Measurements from ENCODE around the gene MEI1. TPM values are rescaled to one million over a fixed set of nuclear protein-coding genes. Genes with fewer than 3 reads are reported as not detected.
"Not testable (repeated sequence)": the region's sequence is repeated elsewhere in the genome, so short reads cannot be mapped to it uniquely, and the experiment has no call there.

Gene MEI1
- total RNA-seq, 2 experiments from 2014 or later = 27.7 to 28.4 TPM

GRCh38 chr22:41668971-41669911 lies 30.1 kb upstream of the MEI1 start:
- DNase-seq (no peak), ATAC-seq (no peak)
- TF ChIP-seq CTCF (IDR thresholded peaks at IDR 0.05) = no peak
- Mint-ChIP-seq H3K4me3 (no peak overlapping the region), H3K4me1 (ENCODE audit: low read depth) (peaks cover 11% of the 10 kb centered on the region), H3K36me3 (ENCODE audit: low read depth) (peaks cover 27% of the 10 kb centered on the region), H3K27me3 (no peaks in the 10 kb centered on the region), H3K9me3 (no peaks in the 10 kb centered on the region), H3K27ac (peak overlapping the region; percentile 42)
- ChIA-PET CTCF (interaction anchor here (5.5 kb wide), 1 partner anchor 14 kb away, joined by 66 read pairs; no protein-coding TSS in a partner anchor), POLR2A (interaction anchor here (1.0 kb wide), 1 partner anchor 11 kb away, joined by 3 read pairs; no protein-coding TSS in a partner anchor)
- intact Hi-C loops (cut with micrococcal nuclease) = no loop called here

DNA sequence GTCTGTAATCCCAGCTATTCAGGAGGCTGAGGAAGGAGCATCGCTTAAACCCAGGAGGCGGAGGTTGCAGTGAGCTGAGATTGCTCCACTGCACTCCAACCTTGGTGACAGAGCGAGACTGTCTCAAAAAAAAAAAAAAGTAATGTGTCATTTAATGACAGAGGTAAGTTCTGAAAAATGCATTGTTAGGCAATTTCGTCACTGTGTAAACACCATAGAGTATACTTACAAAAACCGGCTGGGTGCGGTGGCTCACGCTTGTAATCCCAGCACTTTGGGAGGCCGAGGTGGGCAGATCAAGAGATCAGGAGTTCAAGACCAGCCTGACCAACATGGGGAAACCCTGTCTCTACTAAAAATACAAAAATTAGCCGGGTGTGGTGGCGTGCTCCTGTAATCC lies 27.2 kb upstream of the MEI1 start:
- H3K4me1 Mint-ChIP-seq (ENCODE audit: low read depth); intact Hi-C loops (cut with micrococcal nuclease); DNase-seq; H3K27ac Mint-ChIP-seq; H3K9me3 Mint-ChIP-seq; H3K4me3 Mint-ChIP-seq; H3K27me3 Mint-ChIP-seq; ATAC-seq: not testable (repeated sequence)
- CTCF ChIA-PET = interaction anchor here (0.9 to 1.1 kb wide), 2 partner anchors 25 to 91 kb away, joined by 3 read pairs; no protein-coding TSS in a partner anchor
- H3K36me3 Mint-ChIP-seq (ENCODE audit: low read depth) = peaks cover 30% of the 10 kb centered on the region
- POLR2A ChIA-PET = interaction anchor here (1.2 to 1.6 kb wide), 3 partner anchors 8 to 34 kb away, joined by 4 to 7 read pairs (median 4); no protein-coding TSS in a partner anchor

DNA sequence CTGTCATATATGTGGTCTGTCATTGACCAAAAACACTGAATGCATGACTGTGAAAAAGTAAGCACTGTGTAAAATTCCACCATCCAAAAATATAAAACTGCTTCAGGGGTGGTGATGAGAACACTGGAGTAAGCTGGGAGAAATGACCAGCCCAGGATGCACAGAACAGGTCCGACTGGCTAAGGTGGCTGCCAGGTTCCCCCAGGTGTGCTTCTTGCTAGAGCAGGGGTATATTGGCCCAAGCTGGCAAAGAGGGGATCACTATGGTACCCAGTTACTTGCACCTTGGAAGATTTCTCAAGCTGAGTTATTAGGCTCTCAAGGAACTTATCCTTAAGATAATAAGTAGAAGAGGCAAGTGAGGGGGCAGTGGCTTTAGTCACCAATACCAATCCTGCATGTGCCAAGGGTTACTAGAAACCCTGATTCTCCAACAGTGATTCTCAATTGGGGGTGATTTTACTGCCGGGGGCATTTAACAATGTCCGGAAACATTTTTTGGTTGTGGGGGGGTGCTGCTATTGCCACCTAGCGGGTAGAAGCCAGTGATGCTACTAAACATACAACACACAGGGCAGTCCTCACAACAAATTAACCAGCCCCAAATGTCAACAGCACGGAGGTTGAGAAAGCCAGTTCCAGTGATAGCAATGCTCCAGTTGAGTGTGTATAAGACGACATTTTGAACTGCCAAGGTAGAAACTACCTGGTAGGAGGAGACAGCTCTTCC lies 26.4 kb upstream of the MEI1 start:
- H3K4me3 Mint-ChIP-seq = no peak overlapping the region
- no peak for ATAC-seq
- H3K27me3 Mint-ChIP-seq = no peaks in the 10 kb centered on the region
- no peak for TF ChIP-seq CTCF (IDR thresholded peaks at IDR 0.05)
- peaks cover 5% of the 10 kb centered on the region for H3K4me1 Mint-ChIP-seq (ENCODE audit: low read depth)
- H3K9me3 Mint-ChIP-seq = no peaks in the 10 kb centered on the region
- intact Hi-C loops (cut with micrococcal nuclease) = no loop called here
- no peak for DNase-seq
- H3K36me3 Mint-ChIP-seq (ENCODE audit: low read depth) = peaks cover 33% of the 10 kb centered on the region
- no peak overlapping the region for H3K27ac Mint-ChIP-seq
- ChIA-PET POLR2A (interaction anchor here (0.6 to 1.4 kb wide), 4 partner anchors 8 to 1513 kb away, joined by 3 to 4 read pairs (median 4); no protein-coding TSS in a partner anchor), CTCF (interaction anchor here (0.9 to 1.1 kb wide), 2 partner anchors 24 to 90 kb away, joined by 3 read pairs; no protein-coding TSS in a partner anchor)

DNA sequence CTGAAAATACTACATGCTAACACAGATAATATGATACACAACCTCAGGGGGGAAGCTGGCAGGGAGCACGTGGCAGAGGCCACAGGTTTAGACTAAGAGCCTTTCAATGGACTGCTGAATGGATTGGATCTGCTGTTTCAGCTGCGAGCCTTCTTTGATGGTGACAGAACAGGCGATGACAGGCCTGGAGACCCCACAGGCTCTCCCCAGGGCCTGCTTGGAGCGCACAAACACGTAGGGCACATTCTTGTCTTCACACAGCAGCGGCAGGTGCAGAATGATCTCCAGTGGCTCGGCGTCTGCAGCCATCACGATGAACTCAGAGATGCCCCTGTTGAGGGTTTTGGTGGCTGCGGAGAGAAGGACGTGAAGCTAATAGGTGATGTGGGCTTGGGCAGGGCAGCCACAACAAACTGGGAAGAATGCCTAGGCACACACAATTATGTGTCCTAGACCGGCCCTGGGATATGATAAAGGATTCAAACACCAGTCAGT lies 24.4 kb upstream of the MEI1 start:
- Mint-ChIP-seq H3K27ac (peak overlapping the region; percentile 13), H3K36me3 (ENCODE audit: low read depth) (peaks cover 43% of the 10 kb centered on the region), H3K27me3 (no peaks in the 10 kb centered on the region), H3K4me3 (no peak overlapping the region), H3K4me1 (ENCODE audit: low read depth) (peaks cover 10% of the 10 kb centered on the region), H3K9me3 (no peaks in the 10 kb centered on the region)
- ChIA-PET POLR2A (interaction anchor here (1.1 kb wide), 1 partner anchor 13 kb away, joined by 3 read pairs; no protein-coding TSS in a partner anchor), CTCF (interaction anchor here (1.5 to 1.8 kb wide), 2 partner anchors 9 to 22 kb away, joined by 6 to 8 read pairs; no protein-coding TSS in a partner anchor)
- ATAC-seq (no peak), DNase-seq (no peak)
- TF ChIP-seq CTCF (IDR thresholded peaks at IDR 0.05) = no peak
- intact Hi-C loops (cut with micrococcal nuclease) = no loop called here

GRCh38 chr22:41676134-41676533 lies 23.2 kb upstream of the MEI1 start:
- peak overlapping the region; percentile 39 for H3K27ac Mint-ChIP-seq
- TF ChIP-seq CTCF (IDR thresholded peaks at IDR 0.05) = no peak
- no peak for ATAC-seq
- POLR2A ChIA-PET = interaction anchor here (1.0 to 1.5 kb wide), 2 partner anchors 25 to 63 kb away, joined by 3 to 4 read pairs; no protein-coding TSS in a partner anchor
- intact Hi-C loops (cut with micrococcal nuclease) = no loop called here
- no peak overlapping the region for H3K4me3 Mint-ChIP-seq
- CTCF ChIA-PET = interaction anchor here (1.8 kb wide), 1 partner anchor 9 kb away, joined by 7 read pairs; no protein-coding TSS in a partner anchor
- DNase-seq = no peak
- no peaks in the 10 kb centered on the region for H3K9me3 Mint-ChIP-seq
- H3K27me3 Mint-ChIP-seq = no peaks in the 10 kb centered on the region
- H3K36me3 Mint-ChIP-seq (ENCODE audit: low read depth) = peaks cover 49% of the 10 kb centered on the region
- H3K4me1 Mint-ChIP-seq (ENCODE audit: low read depth) = peaks cover 13% of the 10 kb centered on the region

All from activated CD8-positive, alpha-beta T cell treated with anti-CD3 and anti-CD28 coated beads for 36 hours (primary cell).